ENCODE measurements around the gene ATP2C1. TPM values are rescaled to one million over a fixed set of nuclear protein-coding genes. Genes with fewer than 3 reads are reported as not detected.

The ATP2C1 gene
- total and polyA plus RNA-seq, 9 of the 15 experiments (the other 6 are each of a cell fraction or from before 2014, with no cell fraction given), result 10.0 to 53.5 (median 27.9) TPM

- no peak for TF ChIP-seq ZNF583 (CRISPR knock-in tag; IDR thresholded peaks at IDR 0.05)
- no peak for TF ChIP-seq HSF4 (CRISPR knock-in tag; IDR thresholded peaks at IDR 0.05; ENCODE audit: borderline replicate concordance)
Observed at GRCh38 chr3:131004603-131005002, 110.7 kb downstream of the ATP2C1 start (continued).

DNA sequence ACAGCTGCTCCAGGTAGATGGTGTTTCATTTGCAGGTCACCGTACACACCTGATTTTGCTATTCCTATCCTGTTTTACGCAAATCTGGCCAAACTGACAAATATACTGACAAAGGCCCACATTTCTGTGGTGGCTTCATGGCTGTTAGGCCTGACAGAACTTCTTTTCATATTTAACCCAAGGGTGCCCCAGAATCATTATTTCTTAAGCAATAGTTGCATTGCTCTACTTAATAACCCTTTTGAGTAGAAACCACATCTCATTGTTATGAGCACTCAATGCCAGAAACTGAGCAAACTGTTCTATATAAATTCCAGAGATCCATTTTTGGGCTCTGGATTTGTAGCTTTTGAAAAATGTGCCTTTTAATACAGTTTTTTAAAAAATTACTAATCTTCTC, 113.4 kb downstream of the ATP2C1 start:
- Histone ChIP-seq H3K9ac (ENCODE audit: insufficient read depth in 1 of 2, low read depth in 2 of 2, low read length in 2 of 2) (no peak overlapping the region), H4K20me1 (replicated peaks; ENCODE audit: control insufficient read depth, insufficient read depth, low read length) (no peaks in the 10 kb centered on the region), H3K4me2 (ENCODE audit: insufficient read depth, low read length) (no peak overlapping the region), H2AFZ (ENCODE audit: low read depth, low read length) (no peak overlapping the region), H3K4me3 (no peak overlapping the region), H3K27me3 (ENCODE audit: control insufficient read depth in 2 of 2, insufficient read depth in 2 of 2, low read length in 2 of 2) (no peaks in the 10 kb centered on the region), H3K79me2 (ENCODE audit: control insufficient read depth, insufficient read depth, low read length) (no peaks in the 10 kb centered on the region), H3K9me1 (ENCODE audit: control insufficient read depth, insufficient read depth, low read length) (no peaks in the 10 kb centered on the region), H3K27ac (ENCODE audit: extremely low read depth, low read depth, low read length) (no peak overlapping the region), H3K9me3 (replicated peaks; ENCODE audit: control insufficient read depth, insufficient read depth, low read depth, low read length) (no peaks in the 10 kb centered on the region), H3K36me3 (ENCODE audit: control insufficient read depth, insufficient read depth, low read length) (peaks cover 27% of the 10 kb centered on the region; the same call in 2 of the 3 replicates), H3K4me1 (replicated peaks in 1 of 2; ENCODE audit: control insufficient read depth in 2 of 2, insufficient read depth in 2 of 2, low read length in 2 of 2) (no peaks in the 10 kb centered on the region)
- intact Hi-C loops (cut with micrococcal nuclease), result no loop called here
- in situ Hi-C loops (cut with MboI), result no loop called here
- TF ChIP-seq NRF1 (conservative IDR thresholded peaks at IDR 0.05 in 1 of 2, IDR thresholded peaks at IDR 0.05 in 1 of 2), result no peak
- TF ChIP-seq SIN3A (IDR thresholded peaks at IDR 0.05; ENCODE audit: borderline replicate concordance in 2 of 2, control insufficient read depth in 1 of 2, low read depth in 2 of 2, low read length in 2 of 2), result no peak
- TF ChIP-seq ZNF57 (CRISPR knock-in tag; IDR thresholded peaks at IDR 0.05), result no peak
- TF ChIP-seq ZNF174 (CRISPR knock-in tag; IDR thresholded peaks at IDR 0.05), result no peak
- no peak for TF ChIP-seq KHSRP (IDR thresholded peaks at IDR 0.05)
- no peak for TF ChIP-seq TSC22D4 (tag; IDR thresholded peaks at IDR 0.05)
- no peak for TF ChIP-seq ZBTB17 (CRISPR knock-in tag; IDR thresholded peaks at IDR 0.05)
- TF ChIP-seq POLR2G (IDR thresholded peaks at IDR 0.05; ENCODE audit: low read depth, low read length), result no peak
- TF ChIP-seq, protein P1, sequence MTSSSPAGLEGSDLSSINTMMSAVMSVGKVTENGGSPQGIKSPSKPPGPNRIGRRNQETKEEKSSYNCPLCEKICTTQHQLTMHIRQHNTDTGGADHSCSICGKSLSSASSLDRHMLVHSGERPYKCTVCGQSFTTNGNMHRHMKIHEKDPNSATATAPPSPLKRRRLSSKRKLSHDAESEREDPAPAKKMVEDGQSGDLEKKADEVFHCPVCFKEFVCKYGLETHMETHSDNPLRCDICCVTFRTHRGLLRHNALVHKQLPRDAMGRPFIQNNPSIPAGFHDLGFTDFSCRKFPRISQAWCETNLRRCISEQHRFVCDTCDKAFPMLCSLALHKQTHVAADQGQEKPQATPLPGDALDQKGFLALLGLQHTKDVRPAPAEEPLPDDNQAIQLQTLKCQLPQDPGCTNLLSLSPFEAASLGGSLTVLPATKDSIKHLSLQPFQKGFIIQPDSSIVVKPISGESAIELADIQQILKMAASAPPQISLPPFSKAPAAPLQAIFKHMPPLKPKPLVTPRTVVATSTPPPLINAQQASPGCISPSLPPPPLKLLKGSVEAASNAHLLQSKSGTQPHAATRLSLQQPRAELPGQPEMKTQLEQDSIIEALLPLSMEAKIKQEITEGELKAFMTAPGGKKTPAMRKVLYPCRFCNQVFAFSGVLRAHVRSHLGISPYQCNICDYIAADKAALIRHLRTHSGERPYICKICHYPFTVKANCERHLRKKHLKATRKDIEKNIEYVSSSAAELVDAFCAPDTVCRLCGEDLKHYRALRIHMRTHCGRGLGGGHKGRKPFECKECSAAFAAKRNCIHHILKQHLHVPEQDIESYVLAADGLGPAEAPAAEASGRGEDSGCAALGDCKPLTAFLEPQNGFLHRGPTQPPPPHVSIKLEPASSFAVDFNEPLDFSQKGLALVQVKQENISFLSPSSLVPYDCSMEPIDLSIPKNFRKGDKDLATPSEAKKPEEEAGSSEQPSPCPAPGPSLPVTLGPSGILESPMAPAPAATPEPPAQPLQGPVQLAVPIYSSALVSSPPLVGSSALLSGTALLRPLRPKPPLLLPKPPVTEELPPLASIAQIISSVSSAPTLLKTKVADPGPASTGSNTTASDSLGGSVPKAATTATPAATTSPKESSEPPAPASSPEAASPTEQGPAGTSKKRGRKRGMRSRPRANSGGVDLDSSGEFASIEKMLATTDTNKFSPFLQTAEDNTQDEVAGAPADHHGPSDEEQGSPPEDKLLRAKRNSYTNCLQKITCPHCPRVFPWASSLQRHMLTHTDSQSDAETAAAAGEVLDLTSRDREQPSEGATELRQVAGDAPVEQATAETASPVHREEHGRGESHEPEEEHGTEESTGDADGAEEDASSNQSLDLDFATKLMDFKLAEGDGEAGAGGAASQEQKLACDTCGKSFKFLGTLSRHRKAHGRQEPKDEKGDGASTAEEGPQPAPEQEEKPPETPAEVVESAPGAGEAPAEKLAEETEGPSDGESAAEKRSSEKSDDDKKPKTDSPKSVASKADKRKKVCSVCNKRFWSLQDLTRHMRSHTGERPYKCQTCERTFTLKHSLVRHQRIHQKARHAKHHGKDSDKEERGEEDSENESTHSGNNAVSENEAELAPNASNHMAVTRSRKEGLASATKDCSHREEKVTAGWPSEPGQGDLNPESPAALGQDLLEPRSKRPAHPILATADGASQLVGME (CRISPR knock-in tag; IDR thresholded peaks at IDR 0.05), result no peak
- TF ChIP-seq TBL1XR1 (IDR thresholded peaks at IDR 0.05; ENCODE audit: low read length in 2 of 2), result no peak
- no peak for TF ChIP-seq CSDE1 (IDR thresholded peaks at IDR 0.05)
- TF ChIP-seq RBM22 (IDR thresholded peaks at IDR 0.05; ENCODE audit: low read depth, low read length, poor library complexity, severe bottlenecking), result no peak
- no peak for TF ChIP-seq KDM2B (CRISPR knock-in tag; IDR thresholded peaks at IDR 0.05)
- CTCF ChIA-PET (ENCODE audit: low intra/inter-chr PET ratio), result no interaction called here
- no peak for ATAC-seq
- DNase-seq (ENCODE audit: extremely low read depth in 1 of 4, low spot score in 3 of 4), result no peak
- POLR2A ChIA-PET, result no interaction called here
- no peak for FAIRE-seq
- BruUV-seq (replicated peaks), result no TSS peak
- WGBS (ENCODE audit: insufficient coverage, low coverage, missing lambda C conversion rate), result 100% methylated on average over 2 of the region's 2 CpGs
